ENCODE measurements around the gene RNASE9.

The RNASE9 gene

GRCh38 chr14:20591235-20591634 lies 30.4 kb upstream of the RNASE9 start, which contains the start of gene RNASE12:
TSS of gene RNASE12 (minus strand) at chr14:20591376. CDS start at chr14:20590723, 653 bp downstream.
- no peak for DNase-seq (ENCODE audit: low read depth)
- H3K4me3 ChIP-seq (ENCODE audit: low read length): no peak within 1 kb of the TSS
- no peak for TF ChIP-seq CTCF (IDR thresholded peaks at IDR 0.05; ENCODE audit: insufficient read depth, low read depth, low read length, missing control alignments)

DNA sequence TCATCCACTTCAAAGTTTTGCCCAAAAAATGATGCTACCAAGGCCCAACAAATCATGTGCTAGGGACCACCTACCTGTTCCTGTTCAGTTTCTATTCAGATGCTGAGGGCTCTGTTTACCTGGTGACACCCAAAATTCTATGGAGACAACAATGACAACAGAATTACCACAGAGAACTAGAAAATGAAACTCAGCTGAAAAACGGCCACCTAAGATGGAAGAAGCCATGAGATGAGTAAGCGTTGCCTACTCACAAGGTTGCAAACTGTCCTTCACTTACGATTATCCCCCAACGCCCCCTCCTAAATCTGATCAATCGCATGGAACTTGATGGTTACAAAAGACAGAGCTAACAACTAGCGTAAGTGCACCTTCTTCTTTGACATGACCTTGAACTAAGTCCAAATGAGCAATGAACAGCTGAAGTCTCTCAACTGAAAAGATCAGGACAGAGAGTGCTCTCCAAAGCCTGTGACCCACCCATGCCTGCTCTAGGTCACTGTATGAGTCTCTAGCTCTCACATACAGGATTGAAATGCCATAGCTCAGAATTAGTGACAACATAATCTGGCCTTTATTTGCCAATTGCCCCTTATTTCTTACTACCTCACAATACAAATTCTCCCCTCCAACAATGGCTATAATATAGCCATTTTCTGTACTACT lies 26.8 kb upstream of the RNASE9 start, which contains the start of gene RNASE11:
Gene RNASE11 (minus strand): TSS at position 513 of the 666 bp plus-strand sequence.
- no peak for TF ChIP-seq CTCF (IDR thresholded peaks at IDR 0.05; ENCODE audit: insufficient read depth, low read depth, low read length, missing control alignments)
- no peak for DNase-seq (ENCODE audit: low read depth)
- H3K4me3 ChIP-seq (ENCODE audit: low read length): no peak within 1 kb of the TSS

DNA sequence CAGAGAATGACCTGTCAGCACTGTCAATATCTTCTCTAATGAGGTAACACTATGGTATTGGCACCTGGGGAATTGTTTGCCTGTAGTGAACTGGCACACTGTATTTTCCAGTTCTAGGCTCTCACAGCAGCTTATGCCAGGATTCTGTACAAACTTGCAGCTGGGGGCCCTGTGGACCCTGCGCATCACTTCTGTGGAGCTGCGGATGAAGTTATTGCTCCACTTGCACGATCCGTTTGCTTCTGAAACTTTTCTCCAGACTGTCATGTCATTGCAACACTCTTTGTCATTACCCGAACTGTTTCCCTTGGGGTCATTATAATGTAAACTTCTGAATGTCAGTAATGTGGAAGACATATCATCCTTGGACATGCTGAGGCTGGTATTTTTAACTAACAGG lies 23.1 kb upstream of the RNASE9 start:
- TF ChIP-seq CTCF (IDR thresholded peaks at IDR 0.05; ENCODE audit: insufficient read depth, low read depth, low read length, missing control alignments): no peak
- DNase-seq (ENCODE audit: low read depth): peak; percentile 20
- H3K4me3 ChIP-seq (ENCODE audit: low read length): no peak overlapping the region

DNA sequence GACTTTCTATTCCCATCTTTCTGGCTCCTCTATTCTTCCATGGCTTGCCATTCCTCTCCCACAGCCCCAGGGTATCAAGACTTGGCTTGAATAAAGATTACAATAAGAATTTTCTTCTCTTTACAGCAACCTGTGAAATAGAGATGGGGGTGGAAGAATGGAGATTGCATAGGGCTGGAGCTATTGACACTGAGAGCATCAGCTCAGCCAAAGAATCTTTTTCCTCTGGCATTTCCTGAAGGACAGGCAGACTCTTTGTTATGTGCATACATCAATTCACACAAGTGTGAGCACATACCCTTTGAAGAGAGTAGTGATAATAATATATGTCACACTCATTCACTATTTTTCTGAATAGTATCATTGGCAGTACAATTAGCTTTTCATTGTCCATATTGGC lies 22.3 kb upstream of the RNASE9 start:
- no peak for DNase-seq (ENCODE audit: low read depth)
- no peak overlapping the region for H3K4me3 ChIP-seq (ENCODE audit: low read length)
- TF ChIP-seq CTCF (IDR thresholded peaks at IDR 0.05; ENCODE audit: insufficient read depth, low read depth, low read length, missing control alignments): no peak

GRCh38 chr14:20580242-20580641 lies 19.4 kb upstream of the RNASE9 start:
- DNase-seq (ENCODE audit: low read depth): no peak
- TF ChIP-seq CTCF (IDR thresholded peaks at IDR 0.05; ENCODE audit: insufficient read depth, low read depth, low read length, missing control alignments): no peak
- no peak overlapping the region for H3K4me3 ChIP-seq (ENCODE audit: low read length)

- no peak overlapping the region for H3K4me3 ChIP-seq (ENCODE audit: low read length)
- no peak for DNase-seq (ENCODE audit: low read depth)
- no peak for TF ChIP-seq CTCF (IDR thresholded peaks at IDR 0.05; ENCODE audit: insufficient read depth, low read depth, low read length, missing control alignments)
These were observed 18.1 kb upstream of the RNASE9 start for GRCh38 chr14:20578784-20579502.

All from epithelial cell of esophagus (primary cell).